NT2/D1 (cell line): ENCODE measurements around the gene ALPK3.

ENCODE experiments used
- SUZ12 ChIP-seq: IDR thresholded peaks from 2 replicates; pipeline ENCODE4 v1.6.1; 2011; ENCODE audit not compliant: insufficient read length, insufficient read depth; ENCODE audit errors: extremely low read depth
- YY1 ChIP-seq: IDR thresholded peaks from 2 replicates; pipeline ENCODE4 v1.6.1; 2011; ENCODE audit not compliant: insufficient read length, insufficient read depth
- ZNF274 ChIP-seq: IDR thresholded peaks from 2 replicates; pipeline ENCODE4 v1.6.1; 2011; ENCODE audit warnings: mild to moderate bottlenecking, low read depth, low read length

DNA sequence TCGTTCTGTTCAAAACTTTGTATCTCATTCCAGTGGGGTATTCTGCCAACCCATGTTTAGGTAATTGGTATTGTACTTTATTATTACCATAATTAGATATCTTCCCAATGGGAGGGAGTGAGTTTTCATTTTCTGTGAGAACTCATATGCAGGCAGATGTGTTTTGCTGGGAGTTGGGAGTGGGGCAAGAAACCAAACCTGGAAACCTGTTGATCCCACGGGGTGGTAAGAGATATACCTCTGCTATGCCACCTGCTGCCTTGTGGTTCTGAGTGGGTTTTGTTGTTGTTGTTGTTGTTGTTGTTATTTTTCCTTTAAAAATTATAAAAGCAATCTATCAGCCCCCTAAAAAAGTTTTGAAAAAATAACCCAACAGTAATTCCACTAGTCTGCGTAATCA is 36.7 kb upstream of the ALPK3 start:
- no peak for TF ChIP-seq SUZ12
- no peak for TF ChIP-seq YY1
- no peak for TF ChIP-seq ZNF274
